ENCODE data around the gene DYDC1. TPM values are rescaled to one million over a fixed set of nuclear protein-coding genes. Genes with fewer than 3 reads are reported as not detected.
"Not testable (repeated sequence)": the region's sequence is repeated elsewhere in the genome, so short reads cannot be mapped to it uniquely, and the experiment has no call there.

DYDC1 gene
- total RNA-seq, 1 experiment from 2014 or later = not detected

- Histone ChIP-seq H3K4me3 (ENCODE audit: insufficient read depth, low read depth, low read length) (no peak overlapping the region), H3K36me3 (replicated peaks; ENCODE audit: control insufficient read depth, insufficient read depth, low read length) (no peaks in the 10 kb centered on the region)
- no peak for DNase-seq
These were observed 9.0 kb upstream of the DYDC1 start for GRCh38 chr10:80365510-80365909.

GRCh38 chr10:80359644-80360043, 3.1 kb upstream of the DYDC1 start:
- no peak overlapping the region for H3K4me3 ChIP-seq (ENCODE audit: insufficient read depth, low read depth, low read length)
- peaks cover 15% of the 10 kb centered on the region for H3K27me3 ChIP-seq (ENCODE audit: control insufficient read depth, insufficient read depth, low read length)
- no peak for DNase-seq
- H3K36me3 ChIP-seq (replicated peaks; ENCODE audit: control insufficient read depth, insufficient read depth, low read length) = no peaks in the 10 kb centered on the region

More at GRCh38 chr10:80365510-80365909, 9.0 kb upstream of the DYDC1 start:
- H3K27me3 ChIP-seq (ENCODE audit: control insufficient read depth, insufficient read depth, low read length) = no peaks in the 10 kb centered on the region

GRCh38 chr10:80358925-80359324, 2.4 kb upstream of the DYDC1 start:
- not testable (repeated sequence) for H3K4me3 ChIP-seq (ENCODE audit: insufficient read depth, low read depth, low read length); H3K36me3 ChIP-seq (replicated peaks; ENCODE audit: control insufficient read depth, insufficient read depth, low read length); DNase-seq
- H3K27me3 ChIP-seq (ENCODE audit: control insufficient read depth, insufficient read depth, low read length) = peaks cover 15% of the 10 kb centered on the region

GRCh38 chr10:80357851-80358125, 1.2 kb upstream of the DYDC1 start:
- Histone ChIP-seq H3K27me3 (ENCODE audit: control insufficient read depth, insufficient read depth, low read length) (peaks cover 15% of the 10 kb centered on the region), H3K36me3 (replicated peaks; ENCODE audit: control insufficient read depth, insufficient read depth, low read length) (no peaks in the 10 kb centered on the region), H3K4me3 (ENCODE audit: insufficient read depth, low read depth, low read length) (no peak overlapping the region)
- DNase-seq = no peak

DNA sequence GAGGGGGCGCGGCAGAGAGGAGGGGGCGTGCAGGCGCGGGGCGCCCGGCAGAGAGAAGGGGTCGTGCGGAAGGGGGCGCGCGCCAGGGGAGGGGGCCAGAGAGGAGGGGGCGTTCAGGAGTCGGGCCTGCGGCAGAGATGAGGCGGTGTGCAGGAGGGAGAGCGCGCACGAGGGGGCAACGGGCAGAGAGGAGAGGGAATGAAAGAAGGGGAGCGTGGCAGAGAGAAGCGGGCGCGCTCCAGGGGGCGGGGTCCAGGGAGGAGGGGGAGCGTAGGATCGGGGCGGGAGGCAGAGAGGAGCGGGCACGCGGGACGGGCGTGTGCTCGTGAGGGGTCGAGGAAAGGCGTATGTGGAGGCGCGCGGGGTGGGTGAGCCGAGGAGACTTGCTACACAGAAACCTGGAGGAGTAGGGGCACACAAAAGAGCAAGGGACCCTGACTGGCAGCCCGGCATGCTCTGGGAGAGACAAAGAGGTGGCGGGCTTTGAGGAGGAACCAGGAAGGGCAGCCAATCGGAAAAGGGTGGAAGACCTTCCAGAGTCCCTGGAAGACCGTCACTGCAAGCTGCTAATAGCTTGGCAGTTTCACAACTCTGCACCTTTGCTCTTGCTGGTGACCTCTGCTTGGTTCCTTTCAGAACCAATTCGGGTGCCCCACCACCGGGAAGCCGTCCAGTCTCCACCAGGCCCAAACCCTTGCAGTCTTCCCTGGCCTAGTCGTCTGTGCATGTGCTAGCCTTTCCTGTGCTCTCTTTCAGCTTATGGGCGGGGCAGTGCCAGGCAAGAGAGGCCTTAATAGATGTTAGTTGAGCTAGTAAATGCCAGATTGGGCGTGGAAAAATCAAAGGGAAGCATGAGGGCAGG, 665 bp upstream of the DYDC1 start:
- H3K36me3 ChIP-seq (replicated peaks; ENCODE audit: control insufficient read depth, insufficient read depth, low read length) = no peaks in the 10 kb centered on the region
- H3K4me3 ChIP-seq (ENCODE audit: insufficient read depth, low read depth, low read length) = peak overlapping the region; percentile 50
- H3K27me3 ChIP-seq (ENCODE audit: control insufficient read depth, insufficient read depth, low read length) = peaks cover 15% of the 10 kb centered on the region
- peak; percentile 85 for DNase-seq

GRCh38 chr10:80351220-80351619, 5.3 kb downstream of the DYDC1 start:
- H3K4me3 ChIP-seq (ENCODE audit: insufficient read depth, low read depth, low read length) = no peak overlapping the region
- no peak for DNase-seq
- H3K36me3 ChIP-seq (replicated peaks; ENCODE audit: control insufficient read depth, insufficient read depth, low read length) = no peaks in the 10 kb centered on the region
- peaks cover 7% of the 10 kb centered on the region for H3K27me3 ChIP-seq (ENCODE audit: control insufficient read depth, insufficient read depth, low read length)

GRCh38 chr10:80350251-80350650, 6.3 kb downstream of the DYDC1 start:
- no peak for DNase-seq

DNA sequence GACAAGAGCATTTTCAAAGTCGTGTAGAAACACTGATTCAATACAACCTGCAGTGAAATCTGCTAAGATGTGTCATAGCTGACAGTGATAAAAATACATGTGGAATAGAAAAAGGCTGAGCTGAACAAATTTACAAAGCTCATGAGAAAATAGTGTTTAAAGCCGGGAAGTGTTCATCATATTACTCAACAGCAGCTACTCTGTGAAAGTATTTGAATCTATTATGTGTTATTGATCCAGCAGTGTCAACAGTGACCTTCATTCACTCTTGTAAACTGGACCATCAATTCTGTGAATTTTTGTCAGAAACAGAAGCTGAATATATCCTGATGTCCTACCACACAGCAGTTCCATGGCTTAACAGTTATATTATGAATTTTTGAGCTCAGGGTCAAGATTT, 11.6 kb downstream of the DYDC1 start:
- Histone ChIP-seq H3K36me3 (replicated peaks; ENCODE audit: control insufficient read depth, insufficient read depth, low read length) (no peaks in the 10 kb centered on the region), H3K4me3 (ENCODE audit: insufficient read depth, low read depth, low read length) (no peak overlapping the region), H3K27me3 (ENCODE audit: control insufficient read depth, insufficient read depth, low read length) (no peaks in the 10 kb centered on the region)
- no peak for DNase-seq

More at GRCh38 chr10:80350251-80350650, 6.3 kb downstream of the DYDC1 start:
- Histone ChIP-seq H3K36me3 (replicated peaks; ENCODE audit: control insufficient read depth, insufficient read depth, low read length) (no peaks in the 10 kb centered on the region), H3K4me3 (ENCODE audit: insufficient read depth, low read depth, low read length) (no peak overlapping the region), H3K27me3 (ENCODE audit: control insufficient read depth, insufficient read depth, low read length) (peaks cover under 1% of the 10 kb centered on the region)

- no peaks in the 10 kb centered on the region for H3K27me3 ChIP-seq (ENCODE audit: control insufficient read depth, insufficient read depth, low read length)
- DNase-seq = no peak
- no peak overlapping the region for H3K4me3 ChIP-seq (ENCODE audit: insufficient read depth, low read depth, low read length)
- H3K36me3 ChIP-seq (replicated peaks; ENCODE audit: control insufficient read depth, insufficient read depth, low read length) = no peaks in the 10 kb centered on the region
These were observed 12.3 kb downstream of the DYDC1 start for GRCh38 chr10:80344276-80344675.

DNA sequence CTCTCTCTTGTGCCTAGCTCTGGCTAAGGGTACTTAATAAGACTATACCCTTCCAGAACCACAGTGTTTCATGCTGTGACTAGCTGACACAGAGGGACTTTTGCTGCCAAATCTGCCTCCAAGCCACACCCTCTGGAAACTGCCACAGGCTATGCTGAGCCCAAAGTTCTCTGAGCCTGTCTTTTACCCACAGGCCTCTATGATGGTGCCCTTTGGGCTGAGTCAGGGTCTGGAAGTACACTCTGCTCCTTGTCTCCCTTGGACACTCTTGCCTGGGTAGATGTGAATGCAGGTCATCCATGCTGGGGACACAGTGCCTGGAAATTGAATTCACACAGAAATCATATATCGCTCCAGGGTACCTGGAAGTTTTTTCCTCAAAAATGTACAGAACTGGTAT, 22.6 kb downstream of the DYDC1 start:
- H3K27me3 ChIP-seq (ENCODE audit: control insufficient read depth, insufficient read depth, low read length) = no peaks in the 10 kb centered on the region
- no peak for DNase-seq
- H3K36me3 ChIP-seq (replicated peaks; ENCODE audit: control insufficient read depth, insufficient read depth, low read length) = no peaks in the 10 kb centered on the region
- H3K4me3 ChIP-seq (ENCODE audit: insufficient read depth, low read depth, low read length) = no peak overlapping the region

GRCh38 chr10:80324891-80325364, 31.6 kb downstream of the DYDC1 start:
- no peaks in the 10 kb centered on the region for H3K27me3 ChIP-seq (ENCODE audit: control insufficient read depth, insufficient read depth, low read length)
- H3K36me3 ChIP-seq (replicated peaks; ENCODE audit: control insufficient read depth, insufficient read depth, low read length) = no peaks in the 10 kb centered on the region
- no peak for DNase-seq
- H3K4me3 ChIP-seq (ENCODE audit: insufficient read depth, low read depth, low read length) = no peak overlapping the region

DNA sequence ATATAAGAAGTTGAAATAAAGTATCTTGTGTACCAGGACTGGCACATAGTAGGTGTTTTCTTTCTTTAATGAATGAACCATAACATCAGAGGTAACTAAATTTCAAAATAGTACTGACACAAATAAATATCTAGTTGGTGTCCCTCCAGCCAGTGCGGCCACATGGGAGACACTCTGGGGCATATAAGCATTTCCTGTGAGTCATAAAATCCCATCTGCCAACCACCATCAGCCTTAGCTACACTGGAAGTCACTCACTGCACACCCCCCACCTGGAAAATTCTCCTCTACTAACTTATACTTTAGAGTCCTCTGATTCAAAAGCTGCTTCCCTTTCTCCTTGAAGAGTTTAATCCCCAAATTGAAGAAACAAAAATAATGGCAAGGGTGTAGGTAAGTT, 32.5 kb downstream of the DYDC1 start:
- no peaks in the 10 kb centered on the region for H3K36me3 ChIP-seq (replicated peaks; ENCODE audit: control insufficient read depth, insufficient read depth, low read length)
- no peak overlapping the region for H3K4me3 ChIP-seq (ENCODE audit: insufficient read depth, low read depth, low read length)
- H3K27me3 ChIP-seq (ENCODE audit: control insufficient read depth, insufficient read depth, low read length) = no peaks in the 10 kb centered on the region
- no peak for DNase-seq

DNA sequence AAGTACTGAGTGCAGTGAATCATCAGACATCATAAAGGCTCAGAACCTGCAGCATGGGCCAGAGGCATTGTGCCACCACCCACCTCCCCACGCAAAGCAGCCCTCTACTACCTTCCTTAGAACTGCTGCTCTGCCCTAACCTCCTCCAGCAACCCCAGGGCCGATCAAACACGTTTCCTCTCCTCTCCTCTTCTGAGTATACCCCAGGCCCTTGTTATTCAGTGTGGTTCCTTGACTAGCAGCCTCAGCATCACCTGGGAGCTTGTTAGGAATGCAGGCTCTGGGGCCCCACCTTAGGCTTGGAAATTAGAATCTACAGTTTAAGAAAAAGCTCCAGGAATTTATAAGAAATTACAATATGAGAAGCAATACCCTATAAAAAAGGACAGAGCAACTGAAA, 33.2 kb downstream of the DYDC1 start:
- peak; percentile 13 for DNase-seq
- H3K4me3 ChIP-seq (ENCODE audit: insufficient read depth, low read depth, low read length) = no peak overlapping the region
- no peaks in the 10 kb centered on the region for H3K36me3 ChIP-seq (replicated peaks; ENCODE audit: control insufficient read depth, insufficient read depth, low read length)
- H3K27me3 ChIP-seq (ENCODE audit: control insufficient read depth, insufficient read depth, low read length) = no peaks in the 10 kb centered on the region

GRCh38 chr10:80322711-80323110, 33.8 kb downstream of the DYDC1 start:
- no peak for DNase-seq
- Histone ChIP-seq H3K36me3 (replicated peaks; ENCODE audit: control insufficient read depth, insufficient read depth, low read length) (no peaks in the 10 kb centered on the region), H3K4me3 (ENCODE audit: insufficient read depth, low read depth, low read length) (no peak overlapping the region), H3K27me3 (ENCODE audit: control insufficient read depth, insufficient read depth, low read length) (no peaks in the 10 kb centered on the region)

DNA sequence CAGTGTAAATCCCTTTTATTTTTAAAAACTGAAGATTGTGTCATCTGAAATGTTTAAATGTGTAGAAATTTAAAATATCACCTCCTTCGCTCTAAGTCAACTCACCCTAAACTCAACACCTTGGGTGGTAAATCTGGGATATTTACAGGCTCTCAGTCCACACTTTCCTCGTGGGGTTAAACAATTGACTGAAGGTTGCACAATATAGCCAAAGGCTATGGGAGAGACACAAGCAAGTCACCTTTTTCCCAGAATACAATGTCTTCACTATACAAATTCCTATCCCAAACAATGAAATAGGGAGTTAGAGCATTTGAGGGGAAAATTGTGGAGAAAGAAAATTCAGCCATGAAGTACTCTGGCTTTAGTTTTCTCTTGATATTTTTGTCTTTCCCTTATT, 34.4 kb downstream of the DYDC1 start:
- Histone ChIP-seq H3K36me3 (replicated peaks; ENCODE audit: control insufficient read depth, insufficient read depth, low read length) (no peaks in the 10 kb centered on the region), H3K4me3 (ENCODE audit: insufficient read depth, low read depth, low read length) (no peak overlapping the region), H3K27me3 (ENCODE audit: control insufficient read depth, insufficient read depth, low read length) (no peaks in the 10 kb centered on the region)
- DNase-seq = no peak

Data from H7 (cell line).